RWPE2 (cell line): ENCODE results near the gene UHMK1.
A peak's percentile ranks its signal among the peaks of the same experiment; 100 is the strongest.
"Not testable (repeated sequence)": the region's sequence is repeated elsewhere in the genome, so short reads cannot be mapped to it uniquely, and the experiment has no call there.

Source experiments
- ATAC-seq: fragments of 200-7000 bp; cut with Tn5 transposase; 3 replicates; pipeline ENCODE4 v1.9.1; 2021; ENCODE audit warnings: low read depth
- DNase-seq: peaks from one replicate; pipeline ENCODE4 v3.0.0-alpha.2; 2020; ENCODE audit warnings: low spot score
- H3K27ac ChIP-seq: fragments of 450-650 bp; 2 replicates; pipeline ENCODE4 v1.5.1; 2017; ENCODE audit warnings: mild to moderate bottlenecking; ENCODE audit not compliant: poor library complexity, severe bottlenecking
- H3K27me3 ChIP-seq: fragments of 250-450 bp; sonication (Bioruptor Pico); 2 replicates; pipeline ENCODE4 v1.5.1; 2021; ENCODE audit warnings: mild to moderate bottlenecking, moderate library complexity; ENCODE audit not compliant: insufficient read depth, poor library complexity, severe bottlenecking
- H3K36me3 ChIP-seq: fragments of 250-450 bp; sonication (Bioruptor Pico); 2 replicates; pipeline ENCODE4 v1.5.1; 2020; ENCODE audit warnings: low read depth, mild to moderate bottlenecking, moderate library complexity
- H3K4me1 ChIP-seq: fragments of 250-450 bp; sonication (Bioruptor Pico); 2 replicates; pipeline ENCODE4 v1.5.1; 2021; ENCODE audit warnings: mild to moderate bottlenecking, moderate library complexity; ENCODE audit not compliant: insufficient read depth, poor library complexity, severe bottlenecking
- H3K4me3 ChIP-seq: fragments of 250-450 bp; sonication (Bioruptor Pico); 2 replicates; pipeline ENCODE4 v1.5.1; 2021; ENCODE audit warnings: mild to moderate bottlenecking, moderate library complexity; ENCODE audit not compliant: severe bottlenecking
- H3K9me3 ChIP-seq: fragments of 250-450 bp; sonication (Bioruptor Pico); 2 replicates; pipeline ENCODE4 v1.5.1; 2021; ENCODE audit warnings: mild to moderate bottlenecking, moderate library complexity; ENCODE audit not compliant: severe bottlenecking
- CTCF ChIP-seq: fragments of 450-650 bp; IDR thresholded peaks from one replicate; pipeline ENCODE4 v1.5.1; 2017; ENCODE audit warnings: mild to moderate bottlenecking, moderate library complexity; ENCODE audit not compliant: poor library complexity, severe bottlenecking

UHMK1 gene

GRCh38 chr1:162497723-162498495 lies at the start of gene UHMK1:
UHMK1 (plus strand) TSS chr1:162497818; CDS start chr1:162498001, 183 bp downstream.
- H3K4me3 ChIP-seq = peak within 1 kb of the TSS; percentile 84
- ATAC-seq = peak; percentile 97
- peaks cover 12% of the 10 kb centered on the region for H3K4me1 ChIP-seq
- H3K9me3 ChIP-seq = no peaks in the 10 kb centered on the region
- H3K27me3 ChIP-seq = no peaks in the 10 kb centered on the region
- peak within 1 kb of the TSS; percentile 63 for H3K27ac ChIP-seq
- peak; percentile 89 for DNase-seq
- H3K36me3 ChIP-seq = peaks cover 37% of the 10 kb centered on the region
- TF ChIP-seq CTCF = no peak

GRCh38 chr1:162454361-162454760 lies 43.3 kb upstream of the UHMK1 start:
- not testable (repeated sequence) for H3K36me3 ChIP-seq, ATAC-seq, DNase-seq, H3K27ac ChIP-seq, H3K4me3 ChIP-seq, H3K4me1 ChIP-seq, H3K27me3 ChIP-seq, H3K9me3 ChIP-seq

GRCh38 chr1:162456323-162456722 lies 41.3 kb upstream of the UHMK1 start:
- Histone ChIP-seq H3K9me3 (no peaks in the 10 kb centered on the region), H3K27ac (no peak overlapping the region), H3K36me3 (no peaks in the 10 kb centered on the region), H3K4me1 (no peaks in the 10 kb centered on the region), H3K27me3 (no peaks in the 10 kb centered on the region), H3K4me3 (no peak overlapping the region)
- TF ChIP-seq CTCF = no peak
- ATAC-seq (no peak), DNase-seq (no peak)

GRCh38 chr1:162458236-162458635 lies 39.4 kb upstream of the UHMK1 start:
- Histone ChIP-seq H3K4me1 (no peaks in the 10 kb centered on the region), H3K27me3 (no peaks in the 10 kb centered on the region), H3K9me3 (no peaks in the 10 kb centered on the region), H3K27ac (no peak overlapping the region), H3K36me3 (no peaks in the 10 kb centered on the region), H3K4me3 (no peak overlapping the region)
- TF ChIP-seq CTCF = no peak
- no peak for DNase-seq
- no peak for ATAC-seq

GRCh38 chr1:162462425-162462824 lies 35.2 kb upstream of the UHMK1 start:
- DNase-seq, H3K4me1 ChIP-seq, H3K27me3 ChIP-seq, H3K9me3 ChIP-seq, H3K27ac ChIP-seq, ATAC-seq, H3K36me3 ChIP-seq, H3K4me3 ChIP-seq: not testable (repeated sequence)

GRCh38 chr1:162463021-162463420 lies 34.6 kb upstream of the UHMK1 start:
- ATAC-seq = no peak

More at GRCh38 chr1:162463021-162463420, 34.6 kb upstream of the UHMK1 start:
- no peak overlapping the region for H3K4me3 ChIP-seq
- no peak for DNase-seq
- no peaks in the 10 kb centered on the region for H3K36me3 ChIP-seq
- H3K4me1 ChIP-seq = no peaks in the 10 kb centered on the region
- no peak for TF ChIP-seq CTCF
- no peaks in the 10 kb centered on the region for H3K9me3 ChIP-seq
- no peaks in the 10 kb centered on the region for H3K27me3 ChIP-seq
- H3K27ac ChIP-seq = no peak overlapping the region
